Transverse colon (tissue), 4 donors: ENCODE results near the gene SLC22A31. TPM values are rescaled to one million over a fixed set of nuclear protein-coding genes. Genes with fewer than 3 reads are reported as not detected.

Experiments
- DNase-seq: peaks from one replicate; pipeline ENCODE4 v3.0.0-alpha.2; 2019
- H3K27ac ChIP-seq, 4 donors: fragments of 200-600 bp; sonication (generic); 2 replicates each; pipeline ENCODE4 v1.5.1; 2016 to 2018; ENCODE audit warnings: inconsistent platforms in 4 of 4
- H3K27me3 ChIP-seq: fragments of 200-600 bp; sonication (generic); 2 replicates; pipeline ENCODE4 v1.5.1; 2017; ENCODE audit warnings: inconsistent platforms
- H3K36me3 ChIP-seq, 4 donors: fragments of 200-600 bp; sonication (generic); 2 replicates each; pipeline ENCODE4 v1.5.1; 2017 to 2019; ENCODE audit warnings: inconsistent platforms in 4 of 4
- H3K4me1 ChIP-seq, 4 donors: fragments of 200-600 bp; sonication (generic); 2 replicates each; pipeline ENCODE4 v1.5.1; 2017 to 2020; ENCODE audit warnings: inconsistent platforms in 4 of 4
- H3K4me3 ChIP-seq, 4 donors: fragments of 200-600 bp; sonication (generic); 1 replicate in 1 of 4; 2 replicates in 3 of 4; pipeline versions ENCODE4 v1.5.1 to v1.6.1; 2017 to 2019; ENCODE audit warnings: inconsistent platforms in 4 of 4
- H3K9me3 ChIP-seq, 2 donors: fragments of 200-600 bp; sonication (generic); 2 replicates each; pipeline ENCODE4 v1.5.1; 2017 to 2019; ENCODE audit warnings: inconsistent platforms in 2 of 2
- CTCF ChIP-seq, 5 experiments: fragments of 200-600 bp in 3 of 5; fragments of 450-650 bp in 2 of 5; sonication (generic) in 3 of 5; IDR thresholded peaks; 1 replicate in 2 of 5; 2 replicates in 3 of 5; pipeline ENCODE4 v1.5.1; 2016 to 2017; ENCODE audit warnings: antibody characterized with exemption in 5 of 5, inconsistent platforms in 3 of 5, mild to moderate bottlenecking in 2 of 5, moderate library complexity in 1 of 5
- EP300 ChIP-seq: sonication (generic); formaldehyde crosslinking; IDR thresholded peaks from one replicate; pipeline ENCODE4 v1.6.1; 2017; ENCODE audit warnings: antibody characterized with exemption, low read depth
- POLR2A ChIP-seq: fragments of 450-650 bp; IDR thresholded peaks from one replicate; pipeline ENCODE4 v1.6.1; 2016; ENCODE audit warnings: antibody characterized with exemption, mild to moderate bottlenecking, moderate library complexity
- POLR2AphosphoS5 ChIP-seq, 3 donors: sonication (generic); formaldehyde crosslinking; IDR thresholded peaks; one replicate each; pipeline ENCODE4 v1.6.1; 2016; ENCODE audit warnings: antibody characterized with exemption in 3 of 3
- WGBS, 2 donors: methylation state at CpG; one replicate each; pipeline ENCODE4 v1.1.5; 2018; ENCODE audit warnings: low coverage in 1 of 2; 5-methylcytosine and 5-hydroxymethylcytosine counted together
- in situ Hi-C, 4 donors: fragments of 200-750 bp; cut with MboI; loops; one replicate each; pipeline versions ENCODE4 v1.15.0 to v1.15.1; 2017; ENCODE audit warnings: low sequenced_read_pairs in 3 of 4, low pct_ligation_motif_present in 1 of 4, low pct_unique_long_range_greater_than_20kb in 1 of 4
- intact Hi-C: fragments of 100-400 bp; cut with DNase I; formaldehyde crosslinking; loops from one replicate; pipeline ENCODE4 v1.15.1; 2023; ENCODE audit warnings: low total_unique reads
- total RNA-seq, 4 donors: library from RNA; depleted of rRNA; stranded (reverse); fragments of >200 nt; gene quantifications; one replicate each; pipeline ENCODE4 v1.1.0, GENCODE V29; 2016

SLC22A31 gene
- total RNA-seq, 4 donors from 2014 or later = 1.3 TPM; not detected in 3

- Histone ChIP-seq H3K27me3 (peaks cover 65% of the 10 kb centered on the region), H3K4me3 (no peak overlapping the region), H3K4me1 (peaks cover 0 to 23% (median 15%) of the 10 kb centered on the region in 4 donors), H3K27ac (no peak overlapping the region), H3K9me3 (no peaks in the 10 kb centered on the region), H3K36me3 (no peaks in the 10 kb centered on the region)
- no peak for DNase-seq
- TF ChIP-seq POLR2A (no peak), POLR2AphosphoS5 (IDR thresholded peaks at IDR 0.05) (no peak), EP300 (no peak), CTCF (IDR thresholded peaks at IDR 0.05) (no peak)
- in situ Hi-C loops = no loop called here
- intact Hi-C loops = no loop called here
- 78% methylated on average over 22 of the region's 28 CpGs; no CpG with 5 or more reads in 1 of the 2 donors for WGBS, 2 donors
Observed at GRCh38 chr16:89198417-89199240, 1.7 kb downstream of the SLC22A31 start.

- Histone ChIP-seq H3K36me3 (no peaks in the 10 kb centered on the region), H3K27me3 (peaks cover 56% of the 10 kb centered on the region), H3K4me3 (no peak overlapping the region), H3K9me3 (no peaks in the 10 kb centered on the region), H3K27ac (no peak overlapping the region), H3K4me1 (peaks cover 0 to 23% (median 15%) of the 10 kb centered on the region in 4 donors)
- in situ Hi-C loops = no loop called here
- intact Hi-C loops = no loop called here
- 67 to 81% methylated on average over 1 to 26 of the region's 26 CpGs for WGBS, 2 donors
- DNase-seq = no peak
- TF ChIP-seq POLR2AphosphoS5 (IDR thresholded peaks at IDR 0.05) = no peak
- TF ChIP-seq CTCF (IDR thresholded peaks at IDR 0.05) = no peak
- TF ChIP-seq POLR2A = no peak
- TF ChIP-seq EP300 = no peak
Observed at GRCh38 chr16:89197633-89198416, 2.5 kb downstream of the SLC22A31 start.

- Histone ChIP-seq H3K4me1 (peaks cover 1 to 23% (median 15%) of the 10 kb centered on the region in 4 donors), H3K27ac (no peak overlapping the region), H3K4me3 (no peak overlapping the region), H3K36me3 (no peaks in the 10 kb centered on the region), H3K27me3 (peaks cover 52% of the 10 kb centered on the region), H3K9me3 (no peaks in the 10 kb centered on the region)
- 90% methylated on average over 7 to 8 of the region's 13 CpGs for WGBS, 2 donors
- in situ Hi-C loops (no loop called here), intact Hi-C loops (no loop called here)
- TF ChIP-seq EP300 (no peak), POLR2A (no peak), POLR2AphosphoS5 (IDR thresholded peaks at IDR 0.05) (no peak), CTCF (IDR thresholded peaks at IDR 0.05) (no peak)
- DNase-seq = no peak
Observed at GRCh38 chr16:89197033-89197632, 3.2 kb downstream of the SLC22A31 start.
